ENCODE results near the gene NUMBL. TPM values are rescaled to one million over a fixed set of nuclear protein-coding genes. Genes with fewer than 3 reads are reported as not detected.
A peak's percentile ranks its signal among the peaks of the same experiment; 100 is the strongest.

Gene NUMBL
- total RNA-seq, 6 experiments from 2014 or later = 6.1 to 19.6 (median 10.5) TPM

DNA sequence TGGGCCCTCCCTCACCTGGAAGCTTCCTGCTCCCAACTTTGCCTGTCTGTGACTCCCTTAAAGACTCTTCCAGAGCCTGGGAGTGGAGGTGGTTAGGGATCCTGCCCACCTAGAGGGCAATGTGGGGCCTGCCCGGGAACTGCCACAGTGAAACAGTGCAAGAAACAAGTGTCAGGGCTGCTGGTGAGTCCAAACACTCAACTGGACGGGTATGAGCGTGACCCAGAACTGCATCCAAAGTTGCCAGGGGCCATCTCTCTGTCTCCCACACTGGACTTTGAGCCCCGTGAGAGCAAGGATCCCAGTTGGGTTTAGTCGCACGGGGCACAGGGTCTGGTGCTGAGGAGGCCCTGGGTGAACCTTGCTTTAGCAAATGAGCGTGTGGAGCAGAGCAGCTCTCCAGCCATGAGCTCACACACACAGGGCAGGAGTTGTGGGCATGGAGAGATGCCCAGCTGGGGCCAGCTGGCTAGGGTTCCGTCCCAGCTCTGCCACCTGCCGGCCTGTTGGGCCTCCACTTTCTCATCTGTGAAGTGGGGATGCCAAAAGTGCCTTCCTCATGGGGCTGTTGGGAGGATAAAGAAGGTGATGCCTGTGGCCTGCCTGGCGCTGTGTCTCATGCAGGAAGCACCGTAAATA, 2.8 kb upstream of the NUMBL start:
- ATAC-seq (no peak), DNase-seq (no peak)
- no peaks in the 10 kb centered on the region for H3K27me3 ChIP-seq
- 100% methylated on average over 2 of the region's 11 CpGs for WGBS (ENCODE audit: insufficient coverage, low coverage, low lambda C conversion rate, missing lambda C conversion rate)
- intact Hi-C loops (cut with DNase I) = no loop called here
- peaks cover 0 to 9% (median 0%) of the 10 kb centered on the region in 4 donors for H3K4me1 ChIP-seq
- peaks cover 0 to 7% (median under 1%) of the 10 kb centered on the region in 4 donors for H3K36me3 ChIP-seq
- no peak overlapping the region for H3K27ac ChIP-seq
- no peaks in the 10 kb centered on the region for H3K9me3 ChIP-seq
- TF ChIP-seq POLR2A (IDR thresholded peaks at IDR 0.05) (no peak), CTCF (IDR thresholded peaks at IDR 0.05) (no peak)
- H3K4me3 ChIP-seq = no peak overlapping the region

GRCh38 chr19:40692212-40692551, 1.7 kb upstream of the NUMBL start:
- H3K27ac ChIP-seq = no peak overlapping the region

DNA sequence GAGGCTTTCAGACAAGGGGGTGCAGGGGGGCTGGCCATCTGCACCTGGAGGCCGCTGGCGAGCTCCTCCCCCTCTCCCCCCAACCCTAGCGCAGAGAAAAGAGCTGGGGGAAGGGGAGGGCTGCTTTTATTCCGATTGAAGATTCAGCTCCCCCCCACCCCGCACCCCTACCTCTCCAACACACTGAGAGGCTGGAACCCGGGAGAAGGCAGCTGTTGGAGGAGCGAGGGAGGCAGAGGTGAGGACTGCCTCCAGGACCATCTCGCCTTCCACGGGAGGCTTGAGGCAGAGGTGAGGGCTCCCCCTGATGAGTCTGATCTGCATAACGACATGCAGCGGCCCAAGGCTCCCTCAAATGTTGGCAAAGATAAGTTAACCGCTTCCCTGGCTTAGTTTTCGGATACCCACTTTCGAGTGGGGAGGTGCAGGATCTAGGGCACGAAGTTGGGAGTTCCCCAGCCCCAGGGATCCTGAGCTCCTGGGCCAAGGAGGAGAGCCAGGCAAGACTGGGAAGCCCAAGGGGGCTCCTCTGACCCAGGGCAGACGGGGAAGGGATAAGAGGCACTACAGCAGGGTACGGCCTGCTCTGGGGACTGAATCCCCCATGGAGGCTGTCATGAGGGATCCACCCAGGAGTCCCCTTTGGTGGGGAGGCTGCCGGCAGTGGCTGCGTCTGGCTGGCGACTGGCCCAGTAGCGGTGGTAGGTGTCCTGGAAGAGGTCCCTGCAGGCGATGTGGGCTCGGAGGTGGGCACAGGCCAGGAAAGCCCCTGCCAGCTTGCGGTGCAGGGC, 1.2 kb upstream of the NUMBL start:
- H3K27me3 ChIP-seq = no peaks in the 10 kb centered on the region
- DNase-seq (no peak), ATAC-seq (no peak)
- 51% methylated on average over 3 of the region's 24 CpGs for WGBS (ENCODE audit: insufficient coverage, low coverage, low lambda C conversion rate, missing lambda C conversion rate)
- intact Hi-C loops (cut with DNase I) = no loop called here
- H3K27ac ChIP-seq = no peak overlapping the region
- no peak overlapping the region for H3K4me3 ChIP-seq
- TF ChIP-seq POLR2A (IDR thresholded peaks at IDR 0.05) (no peak), CTCF (IDR thresholded peaks at IDR 0.05) (no peak)
- no peaks in the 10 kb centered on the region for H3K9me3 ChIP-seq
- H3K4me1 ChIP-seq = peaks cover 0 to 9% (median 0%) of the 10 kb centered on the region in 4 donors
- peaks cover 0 to 7% (median 0%) of the 10 kb centered on the region in 4 donors for H3K36me3 ChIP-seq

More at GRCh38 chr19:40692212-40692551, 1.7 kb upstream of the NUMBL start:
- no peak for DNase-seq
- Histone ChIP-seq H3K27me3 (no peaks in the 10 kb centered on the region), H3K4me1 (peaks cover 0 to 9% (median 0%) of the 10 kb centered on the region in 4 donors), H3K4me3 (no peak overlapping the region), H3K36me3 (peaks cover 0 to 7% (median under 1%) of the 10 kb centered on the region in 4 donors), H3K9me3 (no peaks in the 10 kb centered on the region)
- 100% methylated on average over 1 of the region's 14 CpGs for WGBS (ENCODE audit: insufficient coverage, low coverage, low lambda C conversion rate, missing lambda C conversion rate)
- intact Hi-C loops (cut with DNase I) = no loop called here
- TF ChIP-seq POLR2A (IDR thresholded peaks at IDR 0.05) (no peak), CTCF (IDR thresholded peaks at IDR 0.05) (no peak)
- no peak for ATAC-seq

DNA sequence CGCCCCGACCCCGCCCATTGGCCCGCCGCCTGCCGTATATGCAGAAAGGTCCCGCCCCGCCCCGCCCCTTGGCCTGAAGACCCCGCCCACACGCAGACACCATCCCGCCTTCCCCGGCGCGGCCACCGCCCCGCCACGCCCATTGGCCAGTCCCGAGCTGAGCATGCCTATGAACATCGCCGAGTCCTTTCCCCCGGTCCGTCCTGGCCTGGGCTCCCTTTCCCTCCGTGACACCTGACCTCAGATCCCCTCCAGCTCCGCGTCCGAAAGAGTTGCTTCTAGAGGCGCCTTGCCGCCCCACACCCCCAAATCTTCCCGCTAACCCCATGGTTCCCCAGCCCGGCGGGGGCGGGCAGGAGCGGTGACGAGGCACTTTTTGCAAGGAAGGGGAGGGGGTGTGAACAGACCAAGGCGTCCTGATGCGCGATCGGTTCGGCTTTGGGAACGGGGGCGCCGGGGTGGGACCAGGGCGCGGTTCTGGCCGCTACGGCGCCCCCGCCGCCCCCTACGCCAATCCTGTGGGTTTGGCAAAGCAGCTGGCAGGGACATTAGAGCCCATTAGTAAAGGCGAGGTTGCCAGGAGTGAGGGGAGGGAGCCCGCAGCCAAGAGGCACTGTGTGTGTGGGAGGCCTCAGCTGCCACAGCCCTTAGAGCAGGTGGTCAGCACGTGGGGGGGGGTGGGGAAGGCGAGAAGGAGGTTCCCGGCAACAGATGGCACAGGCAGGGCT, 406 bp upstream of the NUMBL start:
- ATAC-seq (peak; percentile 92 to 96 (median 93)), DNase-seq (peak; percentile 95 to 97 (median 96))
- TF ChIP-seq CTCF (IDR thresholded peaks at IDR 0.05) = no peak
- TF ChIP-seq POLR2A (IDR thresholded peaks at IDR 0.05) = no peak
- peaks cover 0 to 5% (median 0%) of the 10 kb centered on the region in 4 donors for H3K4me1 ChIP-seq
- H3K27ac ChIP-seq = peak overlapping the region in 1 of 3 donors; percentile 15
- WGBS (ENCODE audit: insufficient coverage, low coverage, low lambda C conversion rate, missing lambda C conversion rate) = 19% methylated on average over 19 of the region's 56 CpGs
- intact Hi-C loops (cut with DNase I) = no loop called here
- no peaks in the 10 kb centered on the region for H3K9me3 ChIP-seq
- H3K4me3 ChIP-seq = peak overlapping the region; percentile 45 to 56 (median 49)
- H3K27me3 ChIP-seq = no peaks in the 10 kb centered on the region
- H3K36me3 ChIP-seq = peaks cover 0 to 8% (median 0%) of the 10 kb centered on the region in 4 donors

Measured in right lobe of liver (tissue), 6 donors.